Fibroblast of the aortic adventitia (primary cell): ENCODE data around the gene NANP. TPM values are rescaled to one million over a fixed set of nuclear protein-coding genes. Genes with fewer than 3 reads are reported as not detected.
"Not testable (repeated sequence)": the region's sequence is repeated elsewhere in the genome, so short reads cannot be mapped to it uniquely, and the experiment has no call there.

ENCODE experiments used
- DNase-seq: peaks from one replicate; pipeline ENCODE4 v3.0.0-alpha.2; 2010; ENCODE audit warnings: low read depth
- H3K4me3 ChIP-seq: 2 replicates; pipeline ENCODE4 v1.5.1; 2011; ENCODE audit warnings: low read depth, mild to moderate bottlenecking, control low read depth, low read length, moderate library complexity
- total RNA-seq: library from RNA; depleted of rRNA; stranded (reverse); fragments of >200 nt; gene quantifications from 2 replicates; pipeline ENCODE4 v1.2.3, GENCODE V29; 2012; ENCODE audit warnings: low replicate concordance
- TF ChIP-seq, protein P1 (sequence below): IDR thresholded peaks from 2 replicates; pipeline ENCODE4 v1.5.1; 2011; ENCODE audit warnings: mild to moderate bottlenecking, low read length, control low read depth, inconsistent platforms; ENCODE audit not compliant: insufficient read depth

Gene NANP
- total RNA-seq, 1 donor, result 13.7 TPM

DNA sequence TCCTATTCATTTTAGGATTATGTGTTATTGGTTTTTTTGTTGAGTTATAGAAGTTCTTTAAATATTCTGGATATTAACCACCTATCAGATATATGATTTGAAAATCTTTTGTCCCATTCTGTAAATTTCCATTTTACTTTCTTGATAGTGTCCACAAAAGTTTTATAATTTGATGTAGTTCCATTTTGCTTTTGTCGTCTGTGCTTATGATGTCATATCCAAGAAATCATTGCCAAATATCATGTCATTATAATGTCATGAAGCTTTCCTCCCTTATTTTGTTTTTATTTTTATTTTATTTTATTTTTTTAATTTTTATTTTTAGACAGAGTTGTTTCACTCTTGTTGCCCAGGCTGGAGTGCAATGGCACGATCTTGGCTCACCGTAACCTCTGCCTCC lies 21.0 kb upstream of the NANP start:
- TF ChIP-seq, protein P1, sequence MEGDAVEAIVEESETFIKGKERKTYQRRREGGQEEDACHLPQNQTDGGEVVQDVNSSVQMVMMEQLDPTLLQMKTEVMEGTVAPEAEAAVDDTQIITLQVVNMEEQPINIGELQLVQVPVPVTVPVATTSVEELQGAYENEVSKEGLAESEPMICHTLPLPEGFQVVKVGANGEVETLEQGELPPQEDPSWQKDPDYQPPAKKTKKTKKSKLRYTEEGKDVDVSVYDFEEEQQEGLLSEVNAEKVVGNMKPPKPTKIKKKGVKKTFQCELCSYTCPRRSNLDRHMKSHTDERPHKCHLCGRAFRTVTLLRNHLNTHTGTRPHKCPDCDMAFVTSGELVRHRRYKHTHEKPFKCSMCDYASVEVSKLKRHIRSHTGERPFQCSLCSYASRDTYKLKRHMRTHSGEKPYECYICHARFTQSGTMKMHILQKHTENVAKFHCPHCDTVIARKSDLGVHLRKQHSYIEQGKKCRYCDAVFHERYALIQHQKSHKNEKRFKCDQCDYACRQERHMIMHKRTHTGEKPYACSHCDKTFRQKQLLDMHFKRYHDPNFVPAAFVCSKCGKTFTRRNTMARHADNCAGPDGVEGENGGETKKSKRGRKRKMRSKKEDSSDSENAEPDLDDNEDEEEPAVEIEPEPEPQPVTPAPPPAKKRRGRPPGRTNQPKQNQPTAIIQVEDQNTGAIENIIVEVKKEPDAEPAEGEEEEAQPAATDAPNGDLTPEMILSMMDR, result no peak
- DNase-seq, result no peak
- H3K4me3 ChIP-seq, result no peak overlapping the region

DNA sequence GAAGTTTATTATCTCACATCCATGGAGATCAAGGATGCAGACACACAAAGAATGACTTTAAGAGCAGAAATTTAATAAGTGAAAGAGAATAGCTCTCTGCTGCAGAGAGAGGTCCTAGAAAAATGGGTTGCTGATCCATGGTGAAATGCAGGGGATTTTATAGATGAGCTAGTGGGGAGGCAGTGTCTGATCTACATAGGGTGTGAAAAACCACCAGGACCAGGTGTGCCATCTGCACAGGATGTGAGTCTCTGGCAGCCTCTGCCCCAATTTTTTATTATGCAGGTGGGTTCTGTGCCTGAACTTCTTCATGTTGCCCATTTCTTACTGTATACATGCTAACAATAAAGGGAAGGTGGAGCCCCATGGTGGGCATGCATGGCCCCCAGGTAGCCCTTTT lies 19.9 kb upstream of the NANP start:
- H3K4me3 ChIP-seq, result no peak overlapping the region
- TF ChIP-seq, protein P1, result no peak
- no peak for DNase-seq

DNA sequence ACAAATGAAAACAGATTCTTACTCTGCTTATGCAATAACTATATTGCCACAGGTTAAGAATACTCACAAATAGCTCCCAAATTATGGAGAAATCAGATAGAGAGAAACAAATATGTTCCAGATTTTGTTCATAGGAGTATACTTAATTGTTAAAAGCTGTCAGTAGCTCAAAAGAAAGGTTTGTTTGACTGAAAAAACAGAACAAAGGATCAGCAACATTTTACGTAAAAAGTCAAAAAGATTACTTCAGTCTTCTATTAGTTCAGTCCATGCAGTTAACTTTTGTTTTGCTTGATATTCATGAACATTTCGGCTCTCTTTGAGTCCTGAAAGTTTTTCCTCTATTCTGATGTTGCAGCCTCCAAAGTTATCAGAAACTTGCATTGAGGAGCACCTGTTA lies 13.4 kb upstream of the NANP start:
- TF ChIP-seq, protein P1, result no peak
- DNase-seq, result no peak

DNA sequence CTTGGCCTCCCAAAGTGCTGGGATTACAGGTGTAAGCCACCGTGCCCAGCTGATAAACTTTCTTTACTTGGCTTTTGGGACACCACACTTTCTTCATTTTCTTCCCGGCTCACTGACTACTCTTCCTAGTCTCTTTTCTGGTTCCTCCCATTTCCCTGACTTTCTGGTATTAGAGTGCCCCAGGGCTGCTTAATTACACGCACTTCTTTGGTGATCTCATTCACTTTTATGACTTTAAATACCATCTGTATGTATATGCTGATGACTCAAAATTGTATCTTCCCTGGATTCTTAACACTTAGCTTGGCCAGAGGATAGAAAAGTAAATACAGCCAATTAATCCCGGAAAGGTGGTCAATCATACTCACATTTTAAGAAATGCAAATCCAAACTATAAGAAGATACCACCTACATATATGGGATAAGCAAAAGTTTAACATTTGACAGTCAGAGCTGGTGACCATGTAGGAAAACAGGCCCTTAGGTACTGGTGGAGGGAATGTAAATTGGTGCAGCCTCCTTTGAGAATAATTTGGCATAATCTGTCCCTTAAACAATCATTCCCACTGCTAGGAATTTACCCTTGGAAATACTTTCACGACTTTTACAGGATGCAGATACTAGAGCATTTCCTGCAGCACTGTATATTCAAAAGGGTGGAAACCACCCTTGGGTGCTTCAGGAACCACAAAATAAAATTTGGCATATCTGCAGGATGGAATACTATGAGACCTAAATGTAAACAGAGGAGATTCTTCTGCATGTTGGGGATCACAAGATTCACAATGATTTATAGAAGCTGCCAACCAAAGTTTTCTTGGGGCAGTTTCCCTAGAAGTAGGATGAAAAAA lies 9.4 kb upstream of the NANP start:
- H3K4me3 ChIP-seq, result no peak overlapping the region
- DNase-seq, result no peak
- TF ChIP-seq, protein P1, result no peak

More for the DNA sequence above, 13.4 kb upstream of the NANP start:
- H3K4me3 ChIP-seq, result no peak overlapping the region

DNA sequence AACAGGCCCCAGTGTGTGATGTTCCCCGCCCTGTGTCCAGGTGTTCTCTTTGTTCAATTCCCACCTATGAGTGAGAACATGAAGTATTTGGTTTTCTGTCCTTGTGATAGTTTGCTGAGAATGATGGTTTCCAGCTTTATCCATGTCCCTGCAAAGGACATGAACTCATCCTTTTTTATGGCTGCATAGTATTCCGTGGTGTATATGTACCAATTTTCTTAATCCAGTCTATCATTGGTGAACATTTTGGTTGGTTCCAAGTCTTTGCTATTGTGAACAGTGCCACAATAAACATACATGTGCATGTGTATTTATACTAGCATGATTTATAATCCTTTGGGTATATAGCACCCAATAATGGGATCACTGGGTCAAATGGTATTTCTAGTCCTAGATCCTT lies 6.8 kb upstream of the NANP start:
- not testable (repeated sequence) for H3K4me3 ChIP-seq, DNase-seq

DNA sequence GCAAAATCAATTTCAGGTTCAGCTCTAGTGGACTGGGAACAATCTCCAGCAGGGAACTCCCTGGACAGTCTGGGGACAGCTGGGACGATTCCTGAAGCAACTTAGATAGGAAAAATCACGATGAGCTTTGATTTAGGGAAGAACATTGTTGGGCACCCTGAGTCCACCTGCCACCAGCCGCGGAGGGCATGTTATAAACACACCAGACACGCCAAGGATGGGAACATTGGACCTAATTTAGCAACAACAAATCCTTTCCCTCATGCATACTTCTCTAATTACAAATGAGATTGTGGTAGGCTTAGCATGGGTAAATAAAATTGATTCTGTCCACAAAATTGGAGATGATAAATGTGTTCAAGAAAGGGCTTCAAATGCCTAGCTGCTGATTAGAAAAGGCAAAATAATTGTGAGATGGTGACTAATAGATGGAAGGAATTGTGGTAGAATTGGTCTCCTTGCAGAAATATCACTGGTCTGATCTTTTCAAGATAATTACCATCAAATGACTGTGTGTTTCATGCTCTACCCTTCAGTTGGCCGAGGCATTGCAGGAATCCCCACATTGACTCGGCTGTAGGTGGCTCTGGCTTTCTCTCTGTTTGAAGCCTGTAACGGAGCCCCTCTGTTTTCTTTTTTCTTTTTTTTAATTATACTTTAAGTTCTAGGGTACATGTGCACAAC lies 6.1 kb upstream of the NANP start:
- H3K4me3 ChIP-seq, result no peak overlapping the region
- no peak for DNase-seq
- TF ChIP-seq, protein P1, result no peak

DNA sequence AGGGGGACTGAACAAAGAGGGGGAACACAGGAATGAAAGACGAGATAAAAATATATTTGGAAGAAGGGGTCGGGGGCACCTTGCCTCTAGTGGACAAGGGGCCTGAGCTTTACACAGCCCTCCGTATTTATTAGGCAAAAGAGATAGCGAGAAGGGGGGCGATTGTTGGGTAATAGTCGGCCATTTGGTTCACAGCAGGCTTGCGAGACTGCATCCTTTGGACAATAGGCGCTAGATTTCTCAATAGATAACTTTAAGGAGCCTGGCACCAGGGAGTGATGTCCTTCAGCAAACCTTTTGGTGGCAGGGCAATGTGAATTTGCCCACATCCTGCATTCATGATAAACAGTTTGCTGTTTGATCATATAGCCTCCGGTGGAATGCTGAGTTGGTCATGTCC lies 3.0 kb upstream of the NANP start:
- H3K4me3 ChIP-seq, result no peak overlapping the region
- TF ChIP-seq, protein P1, result no peak
- DNase-seq, result no peak
